ENCODE data around the gene NPTXR.
"Not testable (repeated sequence)": the region's sequence is repeated elsewhere in the genome, so short reads cannot be mapped to it uniquely, and the experiment has no call there.

Gene NPTXR

DNA sequence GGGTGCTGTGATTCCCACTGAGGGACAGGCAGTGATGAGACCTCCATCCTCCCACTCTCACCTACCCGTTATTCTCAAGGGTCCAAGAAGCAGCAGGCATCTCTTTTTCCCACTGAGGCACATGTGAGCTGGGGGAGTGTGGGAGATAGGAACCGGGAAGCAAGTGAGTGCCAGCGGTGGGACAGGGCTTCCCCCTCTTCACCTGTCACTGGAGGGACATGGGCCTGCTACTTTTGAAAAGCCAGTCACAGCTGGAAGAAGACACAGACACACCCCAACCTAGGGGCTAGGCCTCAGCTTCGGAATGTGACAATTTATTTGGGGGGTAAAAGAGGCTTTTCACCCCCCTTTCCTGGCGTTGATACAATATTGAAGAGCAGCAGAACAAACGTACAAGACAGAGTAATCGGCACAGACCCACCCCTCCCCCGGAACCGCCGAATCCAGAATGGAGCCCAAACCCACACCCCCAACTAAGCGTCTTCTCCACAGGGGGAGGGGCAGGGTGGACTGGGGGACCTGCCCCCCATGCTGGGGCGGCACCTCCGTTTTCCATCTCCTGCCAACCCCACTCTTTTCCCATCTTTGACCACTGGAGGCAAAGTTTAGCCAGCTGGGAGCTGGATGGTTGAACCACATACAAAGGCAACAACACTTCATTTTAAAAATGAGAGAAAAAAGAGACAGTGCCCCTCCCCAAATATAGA is 17.5 kb upstream of the NPTXR start:
- Histone ChIP-seq H3K27me3 (no peaks in the 10 kb centered on the region), H3K36me3 (peaks cover 20 to 35% (median 28%) of the 10 kb centered on the region in 11 experiments; a peak in 21 of 22 replicates), H3K9ac (no peak overlapping the region), H3K9me3 (replicated peaks in 1 of 11) (no peaks in the 10 kb centered on the region), H3K4me2 (peak overlapping the region in 6 of 11 experiments; percentile 3 to 55 (median 30); a peak in 7 of 22 replicates), H3K4me1 (peaks cover 45 to 62% (median 56%) of the 10 kb centered on the region in 10 experiments), H3K4me3 (no peak overlapping the region), H4K20me1 (peaks cover 58 to 72% (median 61%) of the 10 kb centered on the region in 11 experiments), H3K27ac (no peak overlapping the region)
- TF ChIP-seq Cebpa-rat (IDR thresholded peaks at IDR 0.05): no peak

DNA sequence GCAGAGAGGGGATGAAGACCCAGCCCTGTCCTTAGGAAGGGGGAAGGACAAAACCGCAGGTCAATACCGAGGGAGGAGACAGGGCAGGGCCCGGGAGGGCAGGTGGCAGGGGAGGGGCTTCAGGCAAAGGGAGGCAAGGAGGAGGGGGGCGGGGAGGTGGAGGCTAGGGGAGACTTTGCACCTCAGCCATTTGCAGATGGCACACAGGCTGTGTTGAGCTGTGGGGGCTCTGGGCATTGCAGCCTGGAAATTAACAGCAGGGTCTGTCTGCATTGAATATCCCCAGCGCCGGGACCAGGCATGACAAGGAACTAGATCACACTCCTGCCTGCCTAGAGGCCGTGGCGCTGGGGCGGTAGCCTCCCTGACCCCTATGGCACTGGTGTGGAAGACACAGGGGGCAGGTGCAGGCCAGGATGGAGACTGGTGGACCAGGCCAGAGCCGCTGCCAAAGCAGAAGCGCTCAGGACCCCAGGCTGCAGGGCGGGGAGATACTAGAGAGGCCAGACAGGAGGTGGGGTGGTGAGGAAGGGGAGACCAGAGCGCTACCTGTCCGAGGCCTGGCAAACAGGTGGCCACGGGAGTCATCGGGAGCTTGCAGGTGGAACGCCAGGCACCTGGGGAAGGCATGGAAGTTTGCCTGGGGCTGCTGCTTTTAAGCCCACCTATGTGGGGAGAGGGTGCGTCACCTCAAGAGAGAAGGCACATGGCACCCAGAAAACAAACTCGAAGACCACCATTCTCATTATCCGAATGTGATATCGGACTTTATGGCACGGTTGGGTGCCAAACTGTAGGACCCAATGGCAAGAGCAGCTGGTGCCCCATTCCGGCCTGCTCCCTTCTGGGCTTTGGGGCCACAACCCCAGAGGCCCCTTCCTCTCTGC is 16.7 kb upstream of the NPTXR start:
- Histone ChIP-seq H4K20me1 (peaks cover 50 to 64% (median 53%) of the 10 kb centered on the region in 11 experiments), H3K9me3 (replicated peaks in 1 of 11) (no peaks in the 10 kb centered on the region), H3K9ac (no peak overlapping the region), H3K4me3 (no peak overlapping the region), H3K27ac (no peak overlapping the region), H3K36me3 (peaks cover 13 to 27% (median 20%) of the 10 kb centered on the region in 11 experiments; a peak in 21 of 22 replicates), H3K27me3 (no peaks in the 10 kb centered on the region), H3K4me1 (peaks cover 37 to 59% (median 53%) of the 10 kb centered on the region in 10 experiments), H3K4me2 (peak overlapping the region in 7 of 11 experiments; percentile 3 to 55 (median 28); a peak in 9 of 22 replicates)
- TF ChIP-seq Cebpa-rat (IDR thresholded peaks at IDR 0.05): no peak

GRCh38 chr22:38859581-38860282 is 15.9 kb upstream of the NPTXR start:
- H3K9ac ChIP-seq: no peak overlapping the region
- peaks cover 42 to 56% (median 45%) of the 10 kb centered on the region in 11 experiments for H4K20me1 ChIP-seq
- H3K36me3 ChIP-seq: peaks cover 5 to 19% (median 13%) of the 10 kb centered on the region in 11 experiments; a peak in 20 of 22 replicates
- no peaks in the 10 kb centered on the region for H3K9me3 ChIP-seq (replicated peaks in 1 of 11)
- no peaks in the 10 kb centered on the region for H3K27me3 ChIP-seq
- no peak for TF ChIP-seq Cebpa-rat (IDR thresholded peaks at IDR 0.05)
- H3K4me3 ChIP-seq: no peak overlapping the region
- H3K4me2 ChIP-seq: peak overlapping the region in 1 of 11 experiments; percentile 46; a peak in 2 of 22 replicates
- peaks cover 29 to 51% (median 46%) of the 10 kb centered on the region in 10 experiments for H3K4me1 ChIP-seq
- no peak overlapping the region for H3K27ac ChIP-seq

- Histone ChIP-seq H3K4me1 (peaks cover 16 to 38% (median 35%) of the 10 kb centered on the region in 10 experiments), H3K36me3 (peaks cover 0 to 11% (median 1%) of the 10 kb centered on the region in 11 experiments; a peak in 8 of 22 replicates), H3K4me3 (no peak overlapping the region), H3K27ac (no peak overlapping the region), H3K27me3 (no peaks in the 10 kb centered on the region), H3K9ac (no peak overlapping the region), H3K9me3 (replicated peaks in 1 of 11) (no peaks in the 10 kb centered on the region), H4K20me1 (peaks cover 30 to 44% (median 33%) of the 10 kb centered on the region in 11 experiments), H3K4me2 (no peak overlapping the region)
- no peak for TF ChIP-seq Cebpa-rat (IDR thresholded peaks at IDR 0.05)
Measured at GRCh38 chr22:38858492-38858891, 14.7 kb upstream of the NPTXR start.

DNA sequence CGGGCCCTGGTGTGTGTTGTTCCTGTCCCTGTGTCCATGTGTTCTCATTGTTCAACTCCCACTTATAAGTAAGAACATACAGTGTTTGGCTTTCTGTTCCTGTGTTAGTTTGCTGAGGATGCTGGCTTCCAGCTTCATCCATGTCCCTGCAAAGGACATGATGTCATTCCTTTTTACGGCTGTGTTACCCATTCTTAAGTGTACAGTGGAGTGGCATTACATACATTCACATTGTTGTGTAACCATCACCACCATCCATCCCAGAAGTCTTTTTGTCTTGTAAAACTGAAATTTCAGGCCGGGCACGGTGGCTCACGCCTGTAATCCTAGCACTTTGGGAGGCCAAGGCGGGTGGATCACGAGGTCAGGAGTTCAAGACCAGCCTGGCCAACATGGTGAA is 10.6 kb upstream of the NPTXR start:
- not testable (repeated sequence) for H4K20me1 ChIP-seq; H3K9me3 ChIP-seq (replicated peaks in 1 of 11); H3K36me3 ChIP-seq; H3K4me1 ChIP-seq; H3K4me2 ChIP-seq; H3K27ac ChIP-seq; H3K27me3 ChIP-seq; H3K9ac ChIP-seq; H3K4me3 ChIP-seq

DNA sequence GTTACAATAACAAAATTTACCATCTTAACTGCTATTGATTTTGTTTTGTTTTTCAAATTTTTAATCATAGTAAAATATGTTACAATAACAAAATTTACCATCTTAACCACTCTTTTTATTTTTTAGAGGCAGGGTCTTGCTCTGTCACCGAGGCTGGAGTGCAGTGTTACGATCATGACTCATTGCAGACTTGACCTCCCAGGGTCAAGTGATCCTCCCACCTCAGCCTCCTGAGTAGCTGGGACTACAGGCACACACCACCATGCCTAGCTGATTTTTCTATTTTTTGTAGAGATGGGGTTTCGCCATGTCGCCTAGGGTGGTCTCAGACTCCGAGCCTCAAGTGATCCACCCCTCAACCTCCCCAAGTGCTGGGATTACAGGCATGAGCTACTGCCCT is 10.1 kb upstream of the NPTXR start:
- not testable (repeated sequence) for H3K9ac ChIP-seq; H3K4me2 ChIP-seq; H3K36me3 ChIP-seq; H3K4me3 ChIP-seq; H4K20me1 ChIP-seq; H3K9me3 ChIP-seq (replicated peaks in 1 of 11); H3K27me3 ChIP-seq; H3K4me1 ChIP-seq; H3K27ac ChIP-seq

GRCh38 chr22:38853196-38853651 is 9.4 kb upstream of the NPTXR start:
- no peaks in the 10 kb centered on the region for H3K9me3 ChIP-seq (replicated peaks in 1 of 11)

GRCh38 chr22:38852522-38852921 is 8.7 kb upstream of the NPTXR start:
- Histone ChIP-seq H3K9me3 (replicated peaks in 1 of 11) (no peaks in the 10 kb centered on the region), H3K4me3 (no peak overlapping the region), H3K36me3 (no peaks in the 10 kb centered on the region), H4K20me1 (peaks cover 0 to 5% (median 0%) of the 10 kb centered on the region in 11 experiments; a peak in 2 of 22 replicates), H3K9ac (no peak overlapping the region), H3K4me2 (no peak overlapping the region), H3K27me3 (0 out of 22 replicates have a peak, but pooled peaks cover 0 to 8% (median 0%) of the 10 kb centered on the region in 11 experiments), H3K27ac (no peak overlapping the region), H3K4me1 (peaks cover 0 to 10% (median 0%) of the 10 kb centered on the region in 10 experiments; a peak in 4 of 20 replicates)
- no peak for TF ChIP-seq Cebpa-rat (IDR thresholded peaks at IDR 0.05)

More at GRCh38 chr22:38853196-38853651, 9.4 kb upstream of the NPTXR start:
- no peaks in the 10 kb centered on the region; a peak in 2 of 22 replicates for H4K20me1 ChIP-seq
- no peaks in the 10 kb centered on the region for H3K36me3 ChIP-seq
- H3K4me2 ChIP-seq: no peak overlapping the region
- no peak overlapping the region for H3K9ac ChIP-seq
- no peak for TF ChIP-seq Cebpa-rat (IDR thresholded peaks at IDR 0.05)
- 0 out of 22 replicates have a peak, but pooled peaks cover 0 to 8% (median 0%) of the 10 kb centered on the region in 11 experiments for H3K27me3 ChIP-seq
- H3K4me1 ChIP-seq: peaks cover 0 to 10% (median 0%) of the 10 kb centered on the region in 10 experiments; a peak in 4 of 20 replicates
- H3K27ac ChIP-seq: no peak overlapping the region
- H3K4me3 ChIP-seq: no peak overlapping the region
